Measurements from ENCODE around the gene DUS2. TPM values are rescaled to one million over a fixed set of nuclear protein-coding genes. Genes with fewer than 3 reads are reported as not detected.

DUS2 gene
- total and polyA plus RNA-seq, 2 of the 8 experiments (the other 6 are each of a cell fraction or from before 2014, with no cell fraction given) = 17.2 to 27.0 TPM

- TF ChIP-seq HDAC2 (IDR thresholded peaks at IDR 0.05; ENCODE audit: borderline replicate concordance in 1 of 2, low read depth in 2 of 2, low read length in 2 of 2) (no peak), PHF8 (conservative IDR thresholded peaks at IDR 0.05; ENCODE audit: low read depth, low read length) (no peak), YY1 (IDR thresholded peaks at IDR 0.05; ENCODE audit: low read depth, low read length) (no peak), CHD1 (IDR thresholded peaks at IDR 0.05; ENCODE audit: low read depth, low read length) (no peak), BRCA1 (IDR thresholded peaks at IDR 0.05; ENCODE audit: low read depth, low read length) (no peak)
- TF ChIP-seq, protein P1, sequence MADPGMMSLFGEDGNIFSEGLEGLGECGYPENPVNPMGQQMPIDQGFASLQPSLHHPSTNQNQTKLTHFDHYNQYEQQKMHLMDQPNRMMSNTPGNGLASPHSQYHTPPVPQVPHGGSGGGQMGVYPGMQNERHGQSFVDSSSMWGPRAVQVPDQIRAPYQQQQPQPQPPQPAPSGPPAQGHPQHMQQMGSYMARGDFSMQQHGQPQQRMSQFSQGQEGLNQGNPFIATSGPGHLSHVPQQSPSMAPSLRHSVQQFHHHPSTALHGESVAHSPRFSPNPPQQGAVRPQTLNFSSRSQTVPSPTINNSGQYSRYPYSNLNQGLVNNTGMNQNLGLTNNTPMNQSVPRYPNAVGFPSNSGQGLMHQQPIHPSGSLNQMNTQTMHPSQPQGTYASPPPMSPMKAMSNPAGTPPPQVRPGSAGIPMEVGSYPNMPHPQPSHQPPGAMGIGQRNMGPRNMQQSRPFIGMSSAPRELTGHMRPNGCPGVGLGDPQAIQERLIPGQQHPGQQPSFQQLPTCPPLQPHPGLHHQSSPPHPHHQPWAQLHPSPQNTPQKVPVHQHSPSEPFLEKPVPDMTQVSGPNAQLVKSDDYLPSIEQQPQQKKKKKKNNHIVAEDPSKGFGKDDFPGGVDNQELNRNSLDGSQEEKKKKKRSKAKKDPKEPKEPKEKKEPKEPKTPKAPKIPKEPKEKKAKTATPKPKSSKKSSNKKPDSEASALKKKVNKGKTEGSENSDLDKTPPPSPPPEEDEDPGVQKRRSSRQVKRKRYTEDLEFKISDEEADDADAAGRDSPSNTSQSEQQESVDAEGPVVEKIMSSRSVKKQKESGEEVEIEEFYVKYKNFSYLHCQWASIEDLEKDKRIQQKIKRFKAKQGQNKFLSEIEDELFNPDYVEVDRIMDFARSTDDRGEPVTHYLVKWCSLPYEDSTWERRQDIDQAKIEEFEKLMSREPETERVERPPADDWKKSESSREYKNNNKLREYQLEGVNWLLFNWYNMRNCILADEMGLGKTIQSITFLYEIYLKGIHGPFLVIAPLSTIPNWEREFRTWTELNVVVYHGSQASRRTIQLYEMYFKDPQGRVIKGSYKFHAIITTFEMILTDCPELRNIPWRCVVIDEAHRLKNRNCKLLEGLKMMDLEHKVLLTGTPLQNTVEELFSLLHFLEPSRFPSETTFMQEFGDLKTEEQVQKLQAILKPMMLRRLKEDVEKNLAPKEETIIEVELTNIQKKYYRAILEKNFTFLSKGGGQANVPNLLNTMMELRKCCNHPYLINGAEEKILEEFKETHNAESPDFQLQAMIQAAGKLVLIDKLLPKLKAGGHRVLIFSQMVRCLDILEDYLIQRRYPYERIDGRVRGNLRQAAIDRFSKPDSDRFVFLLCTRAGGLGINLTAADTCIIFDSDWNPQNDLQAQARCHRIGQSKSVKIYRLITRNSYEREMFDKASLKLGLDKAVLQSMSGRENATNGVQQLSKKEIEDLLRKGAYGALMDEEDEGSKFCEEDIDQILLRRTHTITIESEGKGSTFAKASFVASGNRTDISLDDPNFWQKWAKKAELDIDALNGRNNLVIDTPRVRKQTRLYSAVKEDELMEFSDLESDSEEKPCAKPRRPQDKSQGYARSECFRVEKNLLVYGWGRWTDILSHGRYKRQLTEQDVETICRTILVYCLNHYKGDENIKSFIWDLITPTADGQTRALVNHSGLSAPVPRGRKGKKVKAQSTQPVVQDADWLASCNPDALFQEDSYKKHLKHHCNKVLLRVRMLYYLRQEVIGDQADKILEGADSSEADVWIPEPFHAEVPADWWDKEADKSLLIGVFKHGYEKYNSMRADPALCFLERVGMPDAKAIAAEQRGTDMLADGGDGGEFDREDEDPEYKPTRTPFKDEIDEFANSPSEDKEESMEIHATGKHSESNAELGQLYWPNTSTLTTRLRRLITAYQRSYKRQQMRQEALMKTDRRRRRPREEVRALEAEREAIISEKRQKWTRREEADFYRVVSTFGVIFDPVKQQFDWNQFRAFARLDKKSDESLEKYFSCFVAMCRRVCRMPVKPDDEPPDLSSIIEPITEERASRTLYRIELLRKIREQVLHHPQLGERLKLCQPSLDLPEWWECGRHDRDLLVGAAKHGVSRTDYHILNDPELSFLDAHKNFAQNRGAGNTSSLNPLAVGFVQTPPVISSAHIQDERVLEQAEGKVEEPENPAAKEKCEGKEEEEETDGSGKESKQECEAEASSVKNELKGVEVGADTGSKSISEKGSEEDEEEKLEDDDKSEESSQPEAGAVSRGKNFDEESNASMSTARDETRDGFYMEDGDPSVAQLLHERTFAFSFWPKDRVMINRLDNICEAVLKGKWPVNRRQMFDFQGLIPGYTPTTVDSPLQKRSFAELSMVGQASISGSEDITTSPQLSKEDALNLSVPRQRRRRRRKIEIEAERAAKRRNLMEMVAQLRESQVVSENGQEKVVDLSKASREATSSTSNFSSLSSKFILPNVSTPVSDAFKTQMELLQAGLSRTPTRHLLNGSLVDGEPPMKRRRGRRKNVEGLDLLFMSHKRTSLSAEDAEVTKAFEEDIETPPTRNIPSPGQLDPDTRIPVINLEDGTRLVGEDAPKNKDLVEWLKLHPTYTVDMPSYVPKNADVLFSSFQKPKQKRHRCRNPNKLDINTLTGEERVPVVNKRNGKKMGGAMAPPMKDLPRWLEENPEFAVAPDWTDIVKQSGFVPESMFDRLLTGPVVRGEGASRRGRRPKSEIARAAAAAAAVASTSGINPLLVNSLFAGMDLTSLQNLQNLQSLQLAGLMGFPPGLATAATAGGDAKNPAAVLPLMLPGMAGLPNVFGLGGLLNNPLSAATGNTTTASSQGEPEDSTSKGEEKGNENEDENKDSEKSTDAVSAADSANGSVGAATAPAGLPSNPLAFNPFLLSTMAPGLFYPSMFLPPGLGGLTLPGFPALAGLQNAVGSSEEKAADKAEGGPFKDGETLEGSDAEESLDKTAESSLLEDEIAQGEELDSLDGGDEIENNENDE (IDR thresholded peaks at IDR 0.05; ENCODE audit: insufficient replicate concordance, low read length) = no peak
Measured at GRCh38 chr16:68046106-68046505, 23.0 kb downstream of the DUS2 start (continued).

Data from H1 (cell line).